ENCODE data around the gene SLC39A12. TPM values are rescaled to one million over a fixed set of nuclear protein-coding genes. Genes with fewer than 3 reads are reported as not detected.

The SLC39A12 gene
- total and polyA plus RNA-seq, 2 experiments from 2014 or later, result 0.18 to 0.29 TPM

GRCh38 chr10:17954861-17955260 lies 3.1 kb downstream of the SLC39A12 start:
- H3K9me3 ChIP-seq (ENCODE audit: low read depth), result no peaks in the 10 kb centered on the region
- no peak overlapping the region for H3K4me3 ChIP-seq
- TF ChIP-seq, protein P1, sequence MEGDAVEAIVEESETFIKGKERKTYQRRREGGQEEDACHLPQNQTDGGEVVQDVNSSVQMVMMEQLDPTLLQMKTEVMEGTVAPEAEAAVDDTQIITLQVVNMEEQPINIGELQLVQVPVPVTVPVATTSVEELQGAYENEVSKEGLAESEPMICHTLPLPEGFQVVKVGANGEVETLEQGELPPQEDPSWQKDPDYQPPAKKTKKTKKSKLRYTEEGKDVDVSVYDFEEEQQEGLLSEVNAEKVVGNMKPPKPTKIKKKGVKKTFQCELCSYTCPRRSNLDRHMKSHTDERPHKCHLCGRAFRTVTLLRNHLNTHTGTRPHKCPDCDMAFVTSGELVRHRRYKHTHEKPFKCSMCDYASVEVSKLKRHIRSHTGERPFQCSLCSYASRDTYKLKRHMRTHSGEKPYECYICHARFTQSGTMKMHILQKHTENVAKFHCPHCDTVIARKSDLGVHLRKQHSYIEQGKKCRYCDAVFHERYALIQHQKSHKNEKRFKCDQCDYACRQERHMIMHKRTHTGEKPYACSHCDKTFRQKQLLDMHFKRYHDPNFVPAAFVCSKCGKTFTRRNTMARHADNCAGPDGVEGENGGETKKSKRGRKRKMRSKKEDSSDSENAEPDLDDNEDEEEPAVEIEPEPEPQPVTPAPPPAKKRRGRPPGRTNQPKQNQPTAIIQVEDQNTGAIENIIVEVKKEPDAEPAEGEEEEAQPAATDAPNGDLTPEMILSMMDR (IDR thresholded peaks at IDR 0.05; ENCODE audit: low read depth, low read length), result no peak
- H3K27me3 ChIP-seq, result no peaks in the 10 kb centered on the region
- no peaks in the 10 kb centered on the region for H3K4me1 ChIP-seq (ENCODE audit: low read depth)
- no peak overlapping the region for H3K27ac ChIP-seq
- no peaks in the 10 kb centered on the region for H3K36me3 ChIP-seq
- DNase-seq (ENCODE audit: low read depth in 1 of 2, low spot score in 1 of 2), result no peak

DNA sequence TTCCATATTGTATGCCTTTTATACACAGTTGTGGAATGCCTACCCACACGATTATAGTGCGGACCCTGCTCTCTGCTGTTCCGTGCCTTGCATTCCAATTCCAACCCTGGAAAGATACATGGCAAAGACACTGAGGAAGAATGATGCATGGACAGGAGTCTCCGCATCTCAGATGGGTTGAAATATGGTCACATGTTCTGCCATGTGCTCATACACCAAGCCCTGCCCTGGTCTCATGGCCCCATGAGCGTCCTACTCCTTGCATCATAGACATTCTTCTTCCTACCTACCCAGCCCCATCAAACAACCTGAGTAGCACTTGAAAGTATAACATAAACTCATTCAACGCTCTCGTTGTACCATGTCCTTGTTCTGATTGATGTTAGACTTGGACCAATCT lies 6.3 kb downstream of the SLC39A12 start:
- Histone ChIP-seq H3K27ac (no peak overlapping the region), H3K36me3 (no peaks in the 10 kb centered on the region), H3K4me3 (no peak overlapping the region), H3K4me1 (ENCODE audit: low read depth) (no peaks in the 10 kb centered on the region), H3K27me3 (no peaks in the 10 kb centered on the region), H3K9me3 (ENCODE audit: low read depth) (no peaks in the 10 kb centered on the region)
- no peak for DNase-seq (ENCODE audit: low read depth in 1 of 2, low spot score in 1 of 2)
- TF ChIP-seq, protein P1 (IDR thresholded peaks at IDR 0.05; ENCODE audit: low read depth, low read length), result no peak

DNA sequence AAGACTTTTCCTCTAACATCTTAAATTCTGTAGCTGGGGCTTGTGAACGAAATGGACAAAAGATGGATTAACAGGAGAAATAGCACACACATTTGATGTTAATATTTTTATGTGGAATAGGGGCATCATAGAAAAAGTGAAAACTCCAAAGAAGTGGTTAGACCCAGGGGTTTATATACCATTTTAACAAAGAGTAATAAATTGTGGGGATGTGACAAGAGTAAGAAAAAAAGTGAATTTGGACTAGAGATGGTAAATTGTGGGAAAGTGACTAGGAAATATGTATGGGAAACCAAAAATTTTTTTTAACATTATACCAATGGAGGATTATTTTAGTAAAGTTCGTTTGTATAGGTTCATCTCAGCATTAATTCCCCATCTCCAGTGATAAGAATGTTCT lies 8.2 kb downstream of the SLC39A12 start:
- TF ChIP-seq, protein P1 (IDR thresholded peaks at IDR 0.05; ENCODE audit: low read depth, low read length), result no peak
- no peak overlapping the region for H3K27ac ChIP-seq

GRCh38 chr10:17961551-17962422 lies 10.1 kb downstream of the SLC39A12 start:
- no peaks in the 10 kb centered on the region for H3K27me3 ChIP-seq
- H3K27ac ChIP-seq, result no peak overlapping the region
- H3K4me3 ChIP-seq, result no peak overlapping the region
- no peaks in the 10 kb centered on the region for H3K9me3 ChIP-seq (ENCODE audit: low read depth)
- peak in 1 of 2 donors; percentile 8 for DNase-seq (ENCODE audit: low read depth in 1 of 2, low spot score in 1 of 2)
- TF ChIP-seq, protein P1 (IDR thresholded peaks at IDR 0.05; ENCODE audit: low read depth, low read length), result no peak
- H3K36me3 ChIP-seq, result no peaks in the 10 kb centered on the region
- no peaks in the 10 kb centered on the region for H3K4me1 ChIP-seq (ENCODE audit: low read depth)

More for the DNA sequence above, 8.2 kb downstream of the SLC39A12 start:
- no peak overlapping the region for H3K4me3 ChIP-seq
- H3K27me3 ChIP-seq, result no peaks in the 10 kb centered on the region
- DNase-seq (ENCODE audit: low read depth in 1 of 2, low spot score in 1 of 2), result no peak
- no peaks in the 10 kb centered on the region for H3K4me1 ChIP-seq (ENCODE audit: low read depth)
- H3K36me3 ChIP-seq, result no peaks in the 10 kb centered on the region
- H3K9me3 ChIP-seq (ENCODE audit: low read depth), result no peaks in the 10 kb centered on the region

DNA sequence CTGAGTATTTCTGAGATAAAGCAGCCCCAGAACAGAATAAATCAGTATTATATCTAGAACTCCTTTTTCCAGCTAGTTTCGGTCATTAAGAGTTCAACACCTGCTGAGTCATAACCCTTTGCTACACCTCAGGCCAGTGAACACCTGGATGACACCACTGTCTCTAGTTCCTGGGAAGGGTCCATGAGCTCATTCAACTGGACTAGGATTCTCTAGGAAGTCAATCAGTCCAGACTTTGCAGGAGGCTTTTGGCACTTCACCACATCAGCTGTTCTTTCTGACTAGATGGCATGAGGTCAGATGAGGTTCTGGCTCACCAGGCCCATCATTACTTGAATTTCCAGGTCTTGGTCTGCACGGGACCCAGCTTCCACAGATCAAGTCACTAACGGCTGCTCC lies 11.7 kb downstream of the SLC39A12 start:
- no peak for DNase-seq (ENCODE audit: low read depth in 1 of 2, low spot score in 1 of 2)
- no peak overlapping the region for H3K4me3 ChIP-seq
- no peak overlapping the region for H3K27ac ChIP-seq
- no peaks in the 10 kb centered on the region for H3K36me3 ChIP-seq
- H3K9me3 ChIP-seq (ENCODE audit: low read depth), result no peaks in the 10 kb centered on the region
- TF ChIP-seq, protein P1 (IDR thresholded peaks at IDR 0.05; ENCODE audit: low read depth, low read length), result no peak
- H3K4me1 ChIP-seq (ENCODE audit: low read depth), result no peaks in the 10 kb centered on the region
- H3K27me3 ChIP-seq, result no peaks in the 10 kb centered on the region
